Caco-2 (cell line): Measurements from ENCODE around the gene HAVCR1. TPM values are rescaled to one million over a fixed set of nuclear protein-coding genes. Genes with fewer than 3 reads are reported as not detected.
"Not testable (repeated sequence)": the region's sequence is repeated elsewhere in the genome, so short reads cannot be mapped to it uniquely, and the experiment has no call there.

Source experiments
- BruUV-seq: library from RNA; stranded (reverse); fragments of 400-500 nt; replicated peaks from 2 replicates; lab custom pipeline; 2021; lab: Mats Ljungman, UMichigan
- CTCF ChIA-PET: fragments of 300-600 bp; sonication (Branson Sonifier 250); formaldehyde crosslinking; loops from one replicate; lab custom pipeline; 2022; ENCODE audit warnings: antibody characterized with exemption; lab: Charles Lee
- POLR2A ChIA-PET: fragments of 300-600 bp; sonication (Branson Sonifier 250); formaldehyde crosslinking; loops from one replicate; lab custom pipeline; 2022; ENCODE audit warnings: antibody characterized with exemption; lab: Charles Lee
- DNase-seq, 2 experiments: peaks; one replicate each; pipeline versions ENCODE4 v3.0.0 to v3.0.0-alpha.2; 2020 to 2022
- H3K27me3 ChIP-seq: replicated peaks from 2 replicates; pipeline ENCODE4 v1.6.0; 2011; ENCODE audit warnings: low read length; ENCODE audit not compliant: control insufficient read depth, insufficient read depth
- H3K36me3 ChIP-seq: 2 replicates; pipeline ENCODE4 v1.5.1; 2011; ENCODE audit warnings: low read length; ENCODE audit not compliant: control insufficient read depth, insufficient read depth
- H3K4me1 ChIP-seq: fragments of 250-450 bp; sonication (Bioruptor Pico); 2 replicates; pipeline ENCODE4 v1.5.1; 2020; ENCODE audit warnings: mild to moderate bottlenecking
- H3K4me3 ChIP-seq: 2 replicates; pipeline ENCODE4 v1.5.1; 2011; ENCODE audit warnings: low read depth, mild to moderate bottlenecking, control low read depth, low read length
- H3K9me3 ChIP-seq: fragments of 250-450 bp; sonication (Bioruptor Pico); 2 replicates; pipeline ENCODE4 v1.5.1; 2020; ENCODE audit warnings: mild to moderate bottlenecking, moderate library complexity
- H3K27ac Mint-ChIP-seq: one replicate; pipeline ENCODE4 v1.8.0; 2022; ENCODE audit warnings: mixed read lengths; ENCODE audit not compliant: unreplicated experiment
- H3K27me3 Mint-ChIP-seq: one replicate; pipeline ENCODE4 v1.8.0; 2022; ENCODE audit warnings: mixed read lengths; ENCODE audit not compliant: insufficient read depth, unreplicated experiment
- H3K36me3 Mint-ChIP-seq: one replicate; pipeline ENCODE4 v1.8.0; 2022; ENCODE audit warnings: mild to moderate bottlenecking, mixed read lengths; ENCODE audit not compliant: insufficient read depth, unreplicated experiment
- H3K4me1 Mint-ChIP-seq: one replicate; pipeline ENCODE4 v1.8.0; 2022; ENCODE audit warnings: low read depth, mixed read lengths; ENCODE audit not compliant: unreplicated experiment
- H3K4me3 Mint-ChIP-seq: one replicate; pipeline ENCODE4 v1.8.0; 2022; ENCODE audit warnings: mild to moderate bottlenecking, moderate library complexity, mixed read lengths; ENCODE audit not compliant: unreplicated experiment
- H3K9me3 Mint-ChIP-seq: one replicate; pipeline ENCODE4 v1.8.0; 2022; ENCODE audit warnings: mixed read lengths; ENCODE audit not compliant: unreplicated experiment
- CTCF ChIP-seq, 2 experiments: fragments of 200-600 bp in 1 of 2; IDR thresholded peaks; 1 replicate in 1 of 2; 2 replicates in 1 of 2; pipeline versions ENCODE4 v1.5.1 to v1.8.0; 2011 to 2022; ENCODE audit warnings: antibody characterized with exemption in 1 of 2, control low read depth in 1 of 2, inconsistent platforms in 1 of 2, low read depth in 1 of 2, low read length in 1 of 2, mild to moderate bottlenecking in 1 of 2, moderate library complexity in 1 of 2; ENCODE audit not compliant: insufficient read depth in 1 of 2, severe bottlenecking in 1 of 2, unreplicated experiment in 1 of 2
- intact Hi-C: fragments of 100-400 bp; cut with micrococcal nuclease; formaldehyde crosslinking; loops from one replicate; pipeline ENCODE4 v1.10.0; 2022; ENCODE audit not compliant: unreplicated experiment
- total RNA-seq: library from RNA; stranded (reverse); gene quantifications from 2 replicates; pipeline ENCODE4 v1.2.3, GENCODE V29; 2022

HAVCR1 gene
- total RNA-seq, 1 experiment from 2014 or later: 144 TPM

- Mint-ChIP-seq H3K9me3 (no peaks in the 10 kb centered on the region), H3K4me1 (peaks cover 26% of the 10 kb centered on the region), H3K4me3 (peak overlapping the region; percentile 60), H3K36me3 (peaks cover 81% of the 10 kb centered on the region), H3K27ac (peak overlapping the region; percentile 97), H3K27me3 (no peaks in the 10 kb centered on the region)
- H3K4me1 ChIP-seq: peaks cover 54% of the 10 kb centered on the region
- no peak for TF ChIP-seq CTCF (IDR thresholded peaks at IDR 0.05; ENCODE audit: insufficient read depth in 1 of 2, low read depth in 1 of 2, low read length in 1 of 2, severe bottlenecking in 1 of 2, unreplicated experiment in 1 of 2)
- POLR2A ChIA-PET: interaction anchor here (0.7 to 1.2 kb wide), 2 partner anchors 13 to 26 kb away, joined by 3 read pairs; partner anchors contain the start of gene HAVCR1
- no peaks in the 10 kb centered on the region for H3K27me3 ChIP-seq
- H3K9me3 ChIP-seq: no peaks in the 10 kb centered on the region
- BruUV-seq: no TSS peak
- DNase-seq: no peak
- CTCF ChIA-PET: no interaction called here
- intact Hi-C loops: loop anchor here (10.0 kb wide), 2 partner anchors 338 to 1088 kb away; no protein-coding TSS in a partner anchor
- no peak overlapping the region for H3K4me3 ChIP-seq
- H3K36me3 ChIP-seq: peaks cover 7% of the 10 kb centered on the region
Measured at GRCh38 chr5:157033071-157033583, 25.8 kb downstream of the HAVCR1 start.

DNA sequence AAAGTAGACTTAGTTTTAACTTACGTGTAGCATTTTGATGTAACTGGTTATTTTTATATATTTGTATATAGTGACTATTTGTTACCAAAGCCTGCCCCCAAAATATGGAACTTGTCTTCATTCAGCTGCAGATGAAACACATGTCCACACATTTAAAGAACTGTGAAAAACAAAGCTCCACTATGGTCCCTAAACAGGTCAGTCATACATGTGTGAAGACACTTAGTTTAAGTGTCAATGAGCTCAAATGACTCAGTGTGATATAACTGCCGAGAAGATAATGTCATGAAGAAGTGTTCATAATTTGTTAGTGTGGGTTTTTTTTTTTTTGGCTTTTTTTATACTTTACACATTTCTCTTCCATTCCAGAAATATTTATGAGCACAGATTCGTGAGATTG is 28.2 kb downstream of the HAVCR1 start:
- Mint-ChIP-seq H3K27me3 (no peaks in the 10 kb centered on the region), H3K36me3 (peaks cover 85% of the 10 kb centered on the region), H3K9me3 (no peaks in the 10 kb centered on the region), H3K4me3 (no peak overlapping the region), H3K4me1 (peaks cover 26% of the 10 kb centered on the region), H3K27ac (no peak overlapping the region)
- Histone ChIP-seq H3K36me3 (peaks cover 2% of the 10 kb centered on the region), H3K9me3 (no peaks in the 10 kb centered on the region), H3K4me1 (peaks cover 45% of the 10 kb centered on the region), H3K27me3 (no peaks in the 10 kb centered on the region), H3K4me3 (no peak overlapping the region)
- intact Hi-C loops: loop anchor here (10.0 kb wide), 2 partner anchors 336 to 1086 kb away; no protein-coding TSS in a partner anchor
- no peak for TF ChIP-seq CTCF (IDR thresholded peaks at IDR 0.05; ENCODE audit: insufficient read depth in 1 of 2, low read depth in 1 of 2, low read length in 1 of 2, severe bottlenecking in 1 of 2, unreplicated experiment in 1 of 2)
- DNase-seq: no peak
- ChIA-PET POLR2A (no interaction called here), CTCF (no interaction called here)
- BruUV-seq: no TSS peak

DNA sequence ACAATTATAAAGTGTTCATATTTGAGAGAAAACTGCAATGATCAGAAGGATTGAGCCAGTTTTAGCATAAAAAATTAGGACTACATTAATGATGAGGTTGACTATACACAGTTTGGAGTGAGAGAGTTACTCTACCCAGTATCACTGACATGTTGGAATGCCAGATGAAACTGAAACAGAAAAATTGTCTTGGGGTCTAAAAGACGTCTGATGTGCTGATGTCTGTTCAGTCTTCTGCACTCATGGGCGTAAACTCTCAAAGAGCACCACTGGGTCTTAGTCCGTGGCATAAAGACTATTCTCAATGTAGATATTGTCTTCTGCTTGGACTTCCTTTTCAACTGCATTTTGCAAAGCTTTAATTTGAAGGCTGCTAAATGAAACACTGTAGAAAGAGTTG is 29.5 kb downstream of the HAVCR1 start:
- Mint-ChIP-seq H3K4me1 (peaks cover 16% of the 10 kb centered on the region), H3K36me3 (peaks cover 85% of the 10 kb centered on the region), H3K4me3 (no peak overlapping the region), H3K27ac (peak overlapping the region; percentile 16), H3K27me3 (no peaks in the 10 kb centered on the region), H3K9me3 (no peaks in the 10 kb centered on the region)
- no TSS peak for BruUV-seq
- no peaks in the 10 kb centered on the region for H3K27me3 ChIP-seq
- peaks cover 2% of the 10 kb centered on the region for H3K36me3 ChIP-seq
- no peak for TF ChIP-seq CTCF (IDR thresholded peaks at IDR 0.05; ENCODE audit: insufficient read depth in 1 of 2, low read depth in 1 of 2, low read length in 1 of 2, severe bottlenecking in 1 of 2, unreplicated experiment in 1 of 2)
- peaks cover 36% of the 10 kb centered on the region for H3K4me1 ChIP-seq
- no peak overlapping the region for H3K4me3 ChIP-seq
- no peaks in the 10 kb centered on the region for H3K9me3 ChIP-seq
- ChIA-PET CTCF (interaction anchor here (0.5 kb wide), 1 partner anchor 21 kb away, joined by 4 read pairs; no protein-coding TSS in a partner anchor), POLR2A (no interaction called here)
- intact Hi-C loops: no loop called here
- no peak for DNase-seq

- intact Hi-C loops: loop anchor here (1.0 kb wide), 3 partner anchors 105 to 191 kb away; no protein-coding TSS in a partner anchor
Measured at GRCh38 chr5:157027663-157028062, 31.3 kb downstream of the HAVCR1 start.

More at GRCh38 chr5:157027663-157028062, 31.3 kb downstream of the HAVCR1 start:
- H3K36me3 ChIP-seq, POLR2A ChIA-PET, H3K4me1 Mint-ChIP-seq, H3K9me3 ChIP-seq, H3K4me3 Mint-ChIP-seq, H3K27me3 ChIP-seq, H3K9me3 Mint-ChIP-seq, H3K27me3 Mint-ChIP-seq, H3K27ac Mint-ChIP-seq, DNase-seq, BruUV-seq, H3K4me3 ChIP-seq: not testable (repeated sequence)
- H3K36me3 Mint-ChIP-seq: peaks cover 78% of the 10 kb centered on the region
- H3K4me1 ChIP-seq: peaks cover 25% of the 10 kb centered on the region
- CTCF ChIA-PET: interaction anchor here (1.1 kb wide), 1 partner anchor 444 kb away, joined by 3 read pairs; no protein-coding TSS in a partner anchor
